Endothelial cell of umbilical vein (primary cell): ENCODE results near the gene CPED1.

Experiments
- CTCF ChIP-seq, 2 donors: IDR thresholded peaks; 1 replicate in 1 of 2; 2 replicates in 1 of 2; pipeline ENCODE4 v1.5.1; 2011; ENCODE audit warnings: low read length in 2 of 2, mild to moderate bottlenecking in 2 of 2, moderate library complexity in 2 of 2, control low read depth in 1 of 2, inconsistent platforms in 1 of 2, low read depth in 1 of 2; ENCODE audit not compliant: insufficient read depth in 1 of 2; ENCODE audit errors: extremely low read depth in 1 of 2
- MAX ChIP-seq: IDR thresholded peaks from 2 replicates; pipeline ENCODE4 v1.6.1; 2011; ENCODE audit not compliant: insufficient read depth, insufficient read length
- POLR2A ChIP-seq: IDR thresholded peaks from 2 replicates; pipeline ENCODE4 v1.6.1; 2012; ENCODE audit warnings: low read depth, mild to moderate bottlenecking, control low read depth, low read length

GRCh38 chr7:121344093-121344492, 355.6 kb downstream of the CPED1 start:
- no peak for TF ChIP-seq CTCF (IDR thresholded peaks at IDR 0.05; ENCODE audit: extremely low read depth in 1 of 2, insufficient read depth in 1 of 2, low read depth in 1 of 2, low read length in 2 of 2)
- no peak for TF ChIP-seq POLR2A
- TF ChIP-seq MAX, result no peak
